HG02938 (cell line): ENCODE data around the gene LIM2.

Experiments used
- ATAC-seq: cut with Tn5 transposase; IDR thresholded peaks from one replicate; pipeline ENCODE4 v1.9.1; 2021; ENCODE audit warnings: mild to moderate bottlenecking, moderate library complexity; ENCODE audit not compliant: unreplicated experiment

The LIM2 gene

DNA sequence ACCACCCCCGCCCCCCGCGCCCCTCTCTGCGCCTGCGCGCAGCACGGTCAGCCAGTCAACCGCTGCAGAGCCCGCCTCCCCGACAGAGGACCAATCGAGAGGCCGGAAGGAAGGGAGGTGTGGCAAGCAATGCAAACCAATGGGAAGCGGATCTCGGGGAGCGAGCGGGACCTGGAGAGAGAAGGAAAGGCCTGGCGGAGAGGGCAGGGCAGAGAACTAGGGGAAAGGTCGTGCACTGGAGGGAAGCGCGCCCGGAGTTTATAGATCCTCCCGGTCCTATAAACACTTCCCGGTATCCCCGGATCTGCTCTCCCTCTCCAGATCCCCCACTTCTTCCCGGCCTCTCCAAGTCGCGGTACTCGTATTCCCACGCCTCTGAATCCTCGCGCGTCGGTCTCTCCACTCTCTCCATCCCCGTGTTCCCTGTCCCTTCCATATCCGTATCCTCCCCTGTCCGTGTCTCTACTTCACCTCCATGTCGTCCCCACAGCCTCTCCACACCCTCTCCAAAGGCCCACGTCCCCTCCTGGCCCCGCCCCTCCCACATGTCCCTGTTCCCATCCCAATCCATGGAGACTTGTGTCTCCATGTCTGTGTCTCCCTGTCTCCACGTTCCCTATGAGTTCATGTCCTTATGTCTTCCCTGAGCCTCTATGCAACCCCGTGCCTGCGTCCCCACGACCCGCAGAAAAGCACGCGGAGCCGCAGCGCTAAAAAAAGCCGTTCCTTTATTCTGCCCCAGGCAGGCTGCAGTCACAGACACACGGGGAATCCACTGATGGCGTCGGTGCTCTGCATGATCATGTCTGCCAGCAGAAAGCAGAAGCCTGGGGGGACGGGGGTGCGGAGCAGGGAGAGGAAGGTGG is 21.2 kb downstream of the LIM2 start:
- peak; percentile 37 for ATAC-seq

GRCh38 chr19:51365965-51366388 is 21.8 kb downstream of the LIM2 start, which contains the start of gene ETFB:
Gene ETFB (minus strand): TSS chr19:51366388. CDS start chr19:51366326, 62 bp downstream.
- ATAC-seq, result no peak

- ATAC-seq, result no peak
Measured at GRCh38 chr19:51365211-51365964, 22.4 kb downstream of the LIM2 start.

- no peak for ATAC-seq
Measured at GRCh38 chr19:51364200-51365106, 23.3 kb downstream of the LIM2 start.

DNA sequence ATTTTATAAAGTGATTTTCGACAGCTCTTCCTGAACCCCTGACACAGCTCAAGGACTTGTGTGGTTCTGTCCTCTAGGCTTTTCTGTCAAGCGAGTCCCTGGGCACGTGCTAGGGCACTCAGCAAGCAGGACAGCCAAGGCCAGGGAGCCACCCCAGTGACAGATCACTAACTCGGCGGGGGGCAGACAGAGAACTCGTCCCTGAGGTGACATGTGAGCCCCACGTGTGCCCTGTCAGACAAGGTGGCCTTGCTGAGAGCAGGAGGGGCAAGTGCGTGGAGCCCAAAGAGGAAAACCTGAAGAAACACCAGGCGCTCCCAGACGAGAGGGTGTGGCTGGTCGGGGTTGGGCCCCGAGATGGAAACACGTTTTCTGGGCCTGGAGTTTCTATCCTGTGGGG is 26.5 kb downstream of the LIM2 start:
- no peak for ATAC-seq

GRCh38 chr19:51359294-51359693 is 28.5 kb downstream of the LIM2 start:
- ATAC-seq, result no peak

DNA sequence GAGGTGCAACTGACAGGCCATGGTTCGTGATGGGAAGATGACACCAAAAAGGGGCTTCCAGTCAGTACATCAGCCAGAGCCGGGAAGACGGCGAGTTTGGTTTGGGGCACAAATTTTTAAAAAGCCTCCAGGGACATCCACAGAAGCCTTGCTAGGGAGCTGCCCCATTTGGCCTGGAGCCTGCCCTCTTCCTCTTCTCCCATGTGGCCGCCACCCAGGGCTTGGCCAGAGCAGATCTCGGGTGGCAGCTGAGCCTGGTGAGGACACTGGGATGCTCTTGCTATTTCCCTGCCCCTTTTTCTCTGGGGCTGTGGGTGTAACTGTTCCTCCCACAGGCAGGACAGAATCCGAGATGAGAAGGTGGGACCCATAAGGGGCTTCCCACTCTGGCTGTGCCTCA is 29.8 kb downstream of the LIM2 start:
- no peak for ATAC-seq

DNA sequence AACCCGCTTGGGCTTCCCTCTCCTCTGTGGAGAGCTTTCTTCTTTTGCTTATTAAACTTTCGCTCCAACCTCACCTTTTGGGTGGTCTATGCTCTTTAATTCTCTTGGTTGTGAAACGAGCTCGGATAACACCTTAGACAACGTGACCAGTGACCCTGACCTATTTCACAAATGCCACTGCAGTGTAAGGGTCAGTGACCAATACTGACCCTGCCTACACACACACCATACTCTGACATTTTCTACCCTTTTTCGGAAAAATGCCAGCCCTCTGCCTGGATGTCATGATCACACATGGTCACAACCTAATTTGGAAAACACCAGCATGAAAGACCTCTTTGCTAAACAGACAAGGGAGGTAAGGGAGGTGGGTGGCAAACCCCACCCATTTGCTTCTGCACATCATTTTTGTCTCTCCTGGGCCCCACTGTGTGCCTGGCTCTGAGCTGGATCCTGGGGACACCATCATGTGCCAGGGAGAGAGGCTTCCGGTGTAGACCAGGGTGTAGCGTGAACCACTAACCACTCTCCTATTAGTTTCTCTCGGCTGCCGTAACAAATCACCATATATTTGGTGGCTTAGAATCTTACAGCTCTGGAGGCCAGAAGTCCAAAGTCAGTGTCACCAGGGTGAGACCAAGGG is 31.5 kb downstream of the LIM2 start:
- ATAC-seq, result no peak

GRCh38 chr19:51354742-51355148 is 33.0 kb downstream of the LIM2 start:
- no peak for ATAC-seq

- no peak for ATAC-seq
Measured at GRCh38 chr19:51354103-51354741, 33.6 kb downstream of the LIM2 start.

DNA sequence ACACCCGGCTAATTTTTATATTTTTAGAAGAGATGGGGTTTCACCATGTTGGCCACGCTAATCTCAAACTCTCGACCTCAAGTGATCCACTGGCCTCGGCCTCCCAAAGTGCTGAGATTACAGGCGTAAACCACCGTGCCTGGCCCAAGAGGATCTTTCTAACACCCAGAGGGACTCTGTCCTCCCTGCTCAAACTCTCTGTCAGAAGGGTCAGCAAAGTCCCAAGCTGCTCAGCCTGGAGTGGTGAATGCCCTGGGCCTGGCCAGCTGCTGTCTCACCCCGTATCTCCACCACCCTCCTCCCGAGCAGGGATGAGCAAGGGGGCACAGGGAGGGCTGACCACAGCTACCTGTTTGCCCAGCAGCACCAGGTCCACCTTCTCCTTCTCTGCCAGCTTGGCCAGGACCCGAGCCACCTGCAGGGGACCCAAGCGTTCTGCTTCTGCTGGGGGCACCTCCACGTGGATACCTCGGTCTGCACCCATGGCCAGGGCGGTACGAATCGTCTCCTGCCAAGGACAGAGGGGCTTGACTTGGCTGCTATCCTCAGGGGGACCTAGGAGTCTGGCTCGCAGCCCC is 34.9 kb downstream of the LIM2 start:
- no peak for ATAC-seq

DNA sequence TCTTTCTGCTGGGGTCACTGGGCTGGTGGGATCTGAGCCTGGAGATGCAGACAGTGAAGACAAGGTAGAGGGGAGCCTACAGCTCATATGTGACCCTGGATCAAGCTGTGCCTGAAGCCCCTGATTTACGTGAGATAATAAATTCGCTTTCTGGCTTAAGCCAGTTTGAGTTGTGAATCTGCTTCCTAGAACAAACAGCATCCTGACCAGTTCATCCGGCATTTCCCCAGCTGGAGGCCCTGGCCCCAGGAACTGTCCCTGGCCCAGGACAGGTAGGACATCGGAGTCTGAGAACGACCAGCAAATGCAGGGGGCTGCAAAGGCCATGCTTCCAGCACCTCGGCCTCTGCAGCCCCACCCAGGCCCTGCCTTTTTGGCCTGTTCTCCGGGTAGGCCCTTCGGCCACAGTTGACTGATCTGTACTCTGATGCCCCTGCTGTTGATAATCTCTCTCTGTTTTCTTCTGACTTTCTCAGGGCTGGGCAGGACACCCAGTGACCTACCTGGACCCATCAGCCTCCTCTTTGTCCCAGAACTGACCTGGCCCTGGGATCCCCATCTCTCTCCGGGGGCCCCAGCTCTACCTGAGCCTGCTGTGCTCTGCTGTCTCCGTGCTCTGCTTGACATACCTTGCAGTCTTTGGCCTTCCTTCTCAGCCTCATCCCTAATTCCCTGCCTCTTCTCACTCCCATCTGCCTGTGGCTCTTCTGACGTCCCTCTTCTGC is 36.3 kb downstream of the LIM2 start:
- ATAC-seq, result no peak

DNA sequence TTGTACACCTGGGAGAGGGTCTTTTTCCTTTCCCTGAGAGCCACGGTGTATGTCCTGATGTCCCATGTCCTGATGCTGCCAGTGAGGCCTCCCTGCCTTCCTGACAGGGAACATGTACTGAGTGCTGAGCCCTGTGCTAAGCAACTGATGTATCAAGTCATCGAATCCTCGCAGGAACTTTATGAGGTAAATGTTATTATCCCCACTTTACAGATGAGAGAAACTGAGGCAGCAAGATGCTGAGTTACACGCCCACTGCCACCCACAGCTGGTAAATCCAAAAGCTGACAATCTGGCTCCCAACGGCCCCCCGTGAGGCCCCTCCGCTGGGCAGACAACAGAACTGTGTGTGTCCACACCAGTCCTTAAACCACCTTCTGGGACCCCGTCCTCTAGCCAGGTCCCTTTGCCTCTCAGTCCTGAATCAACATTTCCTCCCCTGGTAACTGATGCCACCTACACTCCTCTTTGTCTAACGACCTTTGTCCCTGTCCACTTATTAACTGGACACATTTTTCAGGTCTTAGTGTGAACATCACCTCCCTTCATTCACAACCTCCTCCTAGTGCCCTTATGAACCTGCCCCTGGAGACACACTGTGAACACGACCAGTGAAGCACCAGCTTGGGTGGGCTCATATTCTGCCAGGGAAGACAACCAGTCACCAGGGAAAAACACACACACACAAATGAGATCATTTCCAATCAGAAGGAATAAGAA is 40.4 kb downstream of the LIM2 start:
- no peak for ATAC-seq

DNA sequence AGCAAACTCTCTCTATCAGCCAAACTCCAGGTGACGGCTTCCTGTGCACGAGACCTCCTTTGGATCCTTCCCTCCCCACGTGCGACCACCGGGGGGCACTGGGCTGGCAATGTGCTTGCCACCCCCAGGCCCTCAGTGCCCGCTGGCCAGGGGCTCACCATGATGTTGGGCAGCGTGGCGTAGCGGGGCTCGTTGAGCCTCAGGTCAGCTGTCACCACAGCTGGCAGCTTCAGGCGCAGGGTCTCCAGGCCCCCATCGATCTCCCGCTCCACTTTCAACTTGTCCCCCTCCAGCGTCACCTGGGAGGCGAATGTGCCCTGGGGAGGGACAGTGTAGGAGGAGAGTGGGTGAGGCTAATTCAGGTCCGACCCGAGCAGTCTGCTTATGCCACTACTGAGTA is 41.0 kb downstream of the LIM2 start:
- no peak for ATAC-seq

DNA sequence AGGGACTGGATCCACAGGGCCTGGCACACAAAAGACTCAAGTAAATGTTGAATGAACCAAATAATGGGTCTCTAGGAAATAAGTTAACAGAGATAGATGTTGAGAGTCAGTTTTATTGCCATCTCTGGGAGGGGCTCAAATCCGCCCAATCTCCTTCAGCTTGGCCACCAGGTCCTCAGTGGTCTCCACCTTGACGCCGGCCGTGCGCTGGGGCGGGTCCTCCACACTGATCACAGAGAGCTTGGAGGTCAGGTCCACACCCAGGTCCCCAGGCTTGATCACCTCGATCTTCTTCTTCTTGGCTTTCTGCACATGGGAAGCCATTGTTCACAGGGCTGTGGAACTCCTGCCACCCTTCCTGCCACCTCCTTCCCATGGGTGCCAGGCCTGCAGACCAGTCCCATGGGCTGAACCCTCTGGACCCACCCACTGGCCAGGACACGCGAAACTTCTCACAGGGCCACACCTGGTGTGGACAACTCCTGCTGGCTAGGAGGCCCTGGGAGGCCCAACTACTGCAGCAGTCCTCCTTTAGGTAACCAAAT is 42.6 kb downstream of the LIM2 start:
- no peak for ATAC-seq

DNA sequence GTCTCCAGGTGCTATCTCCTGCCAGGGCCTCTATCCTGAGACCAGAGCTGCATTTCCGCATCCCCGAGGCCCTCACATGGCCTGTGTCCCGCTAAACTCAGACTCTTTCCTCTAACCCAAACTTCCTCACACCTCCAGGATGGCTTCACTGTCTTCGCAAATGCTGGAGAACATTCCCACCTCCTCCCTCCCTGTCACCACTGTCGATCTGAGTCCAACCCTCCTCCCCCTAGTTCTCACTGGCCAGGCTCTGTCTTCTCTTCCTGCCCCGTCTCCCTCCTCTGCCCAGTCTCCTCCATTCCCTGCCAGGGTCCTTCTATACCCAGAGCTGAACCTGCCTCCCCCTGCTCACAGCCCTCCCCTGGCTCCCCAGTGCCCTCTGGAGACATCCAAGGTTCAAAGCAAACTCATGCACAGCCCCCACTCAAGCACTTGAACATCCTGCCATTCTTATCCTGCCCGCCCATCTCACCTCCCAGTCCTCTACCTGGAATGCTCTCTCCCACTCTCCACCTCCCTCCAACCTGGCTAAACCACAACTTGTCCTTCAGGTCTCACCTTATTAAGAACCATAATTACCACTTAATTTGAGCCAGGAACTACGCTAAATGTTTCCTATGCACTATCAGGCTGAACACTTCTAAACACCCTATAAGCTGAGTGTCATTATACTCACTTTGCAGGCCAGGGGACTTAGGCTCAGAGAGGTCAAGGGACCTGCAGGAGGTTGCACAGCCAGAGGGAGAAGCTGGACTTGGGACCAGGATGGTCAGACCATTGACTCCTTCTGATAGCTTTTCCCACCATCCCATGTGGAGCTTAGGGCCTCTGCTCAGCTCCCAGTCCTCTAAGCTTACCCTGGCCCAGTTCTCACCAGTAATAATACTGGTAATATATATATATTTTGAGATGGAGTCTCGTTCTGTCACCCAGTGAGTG is 44.9 kb downstream of the LIM2 start:
- ATAC-seq, result no peak

DNA sequence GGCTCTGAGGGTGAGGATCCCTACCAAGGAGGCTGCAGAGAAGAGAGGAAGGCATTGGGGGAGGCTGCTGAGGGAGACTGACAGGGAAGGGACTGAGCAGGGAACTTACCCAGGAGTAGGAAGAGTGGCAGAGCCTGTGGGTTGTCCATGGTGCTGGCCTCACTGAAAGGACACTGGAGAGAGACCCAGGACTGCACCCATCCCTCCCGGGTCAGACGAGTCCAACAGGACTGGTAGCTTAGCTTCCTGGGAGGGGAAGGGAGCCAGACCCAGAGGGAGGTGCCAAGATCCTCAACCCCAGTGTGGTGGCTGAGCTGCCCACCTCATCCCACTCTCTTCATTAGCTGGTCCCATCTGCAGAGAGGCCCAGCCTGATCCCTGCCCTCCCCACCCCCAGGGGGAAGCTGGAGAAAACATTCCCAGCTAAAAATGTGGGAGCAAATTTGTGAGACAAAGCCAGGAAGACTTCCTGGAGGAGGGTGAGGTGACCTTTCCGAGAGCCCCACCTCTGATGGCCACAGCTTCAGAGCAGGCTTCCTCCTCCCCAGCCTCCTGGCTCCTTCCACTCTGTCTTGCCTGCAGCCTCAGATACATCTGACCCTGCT is 45.7 kb downstream of the LIM2 start, which contains the start of gene VSIG10L:
Gene VSIG10L, minus strand, starts transcription at position 164 of the 605 bp plus-strand sequence. Its CDS starts 15 bp downstream, at position 149.
- no peak for ATAC-seq
